ENCODE results near the gene FUZ. TPM values are rescaled to one million over a fixed set of nuclear protein-coding genes. Genes with fewer than 3 reads are reported as not detected.
A peak's percentile ranks its signal among the peaks of the same experiment; 100 is the strongest.

Gene FUZ
- total and polyA plus RNA-seq, 2 of the 4 experiments (the other 2 are of a cell fraction): 12.1 to 14.3 TPM

DNA sequence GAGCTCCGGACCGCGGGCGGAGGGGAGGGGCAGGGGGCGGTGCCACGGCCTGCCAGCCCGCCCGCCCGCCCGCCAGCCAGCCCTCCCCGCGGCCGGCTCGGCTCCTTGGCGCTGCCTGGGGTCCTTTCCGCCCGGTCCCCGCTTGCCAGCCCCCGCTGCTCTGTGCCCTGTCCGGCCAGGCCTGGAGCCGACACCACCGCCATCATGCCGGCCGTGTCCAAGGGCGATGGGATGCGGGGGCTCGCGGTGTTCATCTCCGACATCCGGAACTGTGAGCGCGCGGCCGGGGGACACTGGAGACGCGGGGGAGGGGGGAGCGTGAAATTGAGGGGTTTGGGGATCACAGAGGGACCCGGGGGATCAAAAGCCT lies 46.2 kb downstream of the FUZ start, which contains the start of gene AP2A1:
TSS of gene AP2A1 (plus strand) at position 72 of the 370 bp plus-strand sequence. CDS start at position 205, 133 bp downstream.
- Histone ChIP-seq H3K56ac (ENCODE audit: extremely low read depth, insufficient read depth, low read length) (peak within 1 kb of the TSS; percentile 95), H2AFZ (replicated peaks; ENCODE audit: low read length, poor library complexity) (peak within 1 kb of the TSS; percentile 98), H2BK20ac (ENCODE audit: low read depth, low read length) (peak within 1 kb of the TSS; percentile 99), H4K20me1 (ENCODE audit: insufficient read depth, low read length) (peaks cover 30% of the 10 kb centered on the region), H3K4me1 (ENCODE audit: control insufficient read depth, insufficient read depth, low read length) (peaks cover 11% of the 10 kb centered on the region), H3K9me3 (ENCODE audit: control insufficient read depth, insufficient read depth, low read length) (no peaks in the 10 kb centered on the region), H3K4me3 (ENCODE audit: insufficient read depth, low read depth, low read length) (peak within 1 kb of the TSS; percentile 74), H3K23ac (ENCODE audit: low read depth, low read length) (peak within 1 kb of the TSS; percentile 88), H3K36me3 (ENCODE audit: control insufficient read depth, insufficient read depth, low read length) (no peaks in the 10 kb centered on the region), H3K79me1 (ENCODE audit: low read depth in 1 of 2, low read length in 2 of 2) (peaks cover 6 to 46% of the 10 kb centered on the region in 2 experiments), H4K8ac (ENCODE audit: low read depth in 2 of 2, low read length in 2 of 2) (peak within 1 kb of the TSS; percentile 93 to 99), H3K4ac (ENCODE audit: low read depth, low read length) (peak within 1 kb of the TSS; percentile 93), H2AK5ac (ENCODE audit: low read depth, low read length) (peak within 1 kb of the TSS; percentile 89), H3K9me1 (ENCODE audit: insufficient read depth, low read length) (peaks cover 19% of the 10 kb centered on the region), H2BK15ac (ENCODE audit: low read depth, low read length) (peak within 1 kb of the TSS; percentile 95; the same call in 2 of the 3 replicates), H3K4me2 (ENCODE audit: low read depth, low read length) (peak within 1 kb of the TSS; percentile 92), H2AK9ac (replicated peaks; ENCODE audit: low read depth, low read length, poor library complexity) (peak within 1 kb of the TSS; percentile 98), H2BK5ac (ENCODE audit: low read depth, low read length, poor library complexity, severe bottlenecking) (peak within 1 kb of the TSS; percentile 95), H4K5ac (ENCODE audit: low read depth, low read length) (peak within 1 kb of the TSS; percentile 95), H2BK120ac (ENCODE audit: low read depth, low read length) (peak within 1 kb of the TSS; percentile 99), H4K91ac (ENCODE audit: insufficient read depth, low read depth, low read length) (peak within 1 kb of the TSS; percentile 95), H3K14ac (replicated peaks; ENCODE audit: low read depth, low read length) (peak within 1 kb of the TSS; percentile 84), H3K27me3 (ENCODE audit: control insufficient read depth, insufficient read depth, low read length) (no peaks in the 10 kb centered on the region), H3K9ac (ENCODE audit: low read depth, low read length) (peak within 1 kb of the TSS; percentile 74), H3K18ac (ENCODE audit: low read depth, low read length) (peak within 1 kb of the TSS; percentile 100), H3K27ac (ENCODE audit: insufficient read depth, low read length) (peak within 1 kb of the TSS; percentile 89)
- in situ Hi-C loops (cut with MboI; ENCODE audit: low sequenced_read_pairs): no loop called here
- dilution Hi-C loops (cut with HindIII; ENCODE audit: low sequenced_read_pairs, unreplicated experiment): no loop called here
- intact Hi-C loops (cut with micrococcal nuclease): loop anchor here (2.0 to 5.0 kb wide), 2 partner anchors 40 to 76 kb away; partner anchors contain the start of gene CPT1C
- TF ChIP-seq SMC3 (IDR thresholded peaks at IDR 0.05; ENCODE audit: low read depth, low read length) (0 out of 2 replicates have a peak, but pooled peaks have one; percentile 5), FOS (IDR thresholded peaks at IDR 0.05; ENCODE audit: low read depth, low read length) (no peak), RFX5 (IDR thresholded peaks at IDR 0.05; ENCODE audit: low read depth, low read length) (no peak)
- 0% methylated on average over 15 of the region's 38 CpGs; no CpG with 5 or more reads in 1 of the 2 experiments for WGBS, 2 experiments (ENCODE audit: extremely low coverage in 2 of 2, insufficient read length in 1 of 2)
- BruUV-seq (replicated peaks): no TSS peak
- DNase-seq: no peak
- peak; percentile 1; the same call in 1 of the 2 replicates for ATAC-seq (ENCODE audit: low read depth)
- POLR2A ChIA-PET (ENCODE audit: unreplicated experiment): interaction anchor here (1.0 kb wide), 1 partner anchor 9 kb away, joined by 9 read pairs; no protein-coding TSS in a partner anchor
- CTCF ChIA-PET: interaction anchor here (0.5 kb wide), 1 partner anchor 8 kb away, joined by 3 read pairs; no protein-coding TSS in a partner anchor

Data from IMR-90 (cell line).